Stimulated activated CD8-positive, alpha-beta memory T cell treated with anti-CD3 and anti-CD28 coated beads, Interleukin-7, amount 100 ng/mL, for 24 hours (primary cell): ENCODE measurements around the gene RAD51B.
"Not testable (repeated sequence)": the region's sequence is repeated elsewhere in the genome, so short reads cannot be mapped to it uniquely, and the experiment has no call there.

Experiments used
- DNase-seq: peaks from one replicate; pipeline ENCODE4 v3.0.0-alpha.2; 2020; ENCODE audit warnings: low read depth

RAD51B gene

GRCh38 chr14:68027276-68027675 is 207.7 kb downstream of the RAD51B start:
- no peak for DNase-seq

GRCh38 chr14:68028075-68028474 is 208.5 kb downstream of the RAD51B start:
- DNase-seq: no peak

- not testable (repeated sequence) for DNase-seq
These were observed 211.4 kb downstream of the RAD51B start for GRCh38 chr14:68031011-68031410.

- no peak for DNase-seq
These were observed 212.6 kb downstream of the RAD51B start for GRCh38 chr14:68032154-68032553.

- no peak for DNase-seq
These were observed 213.9 kb downstream of the RAD51B start for GRCh38 chr14:68033336-68033932.

- no peak for DNase-seq
These were observed 215.3 kb downstream of the RAD51B start for GRCh38 chr14:68034896-68035295.

GRCh38 chr14:68036202-68036601 is 216.6 kb downstream of the RAD51B start:
- DNase-seq: no peak

GRCh38 chr14:68039593-68039992 is 220.0 kb downstream of the RAD51B start:
- no peak for DNase-seq

GRCh38 chr14:68040633-68041369 is 221.2 kb downstream of the RAD51B start:
- DNase-seq: no peak

- no peak for DNase-seq
These were observed 222.3 kb downstream of the RAD51B start for GRCh38 chr14:68041876-68042354.

- DNase-seq: no peak
These were observed 223.1 kb downstream of the RAD51B start for GRCh38 chr14:68042586-68043210.

GRCh38 chr14:68043752-68044151 is 224.2 kb downstream of the RAD51B start:
- DNase-seq: no peak

GRCh38 chr14:68047906-68048305 is 228.3 kb downstream of the RAD51B start:
- no peak for DNase-seq

- DNase-seq: not testable (repeated sequence)
These were observed 229.2 kb downstream of the RAD51B start for GRCh38 chr14:68048815-68049214.

GRCh38 chr14:68050177-68050576 is 230.6 kb downstream of the RAD51B start:
- no peak for DNase-seq

- DNase-seq: no peak
These were observed 231.6 kb downstream of the RAD51B start for GRCh38 chr14:68051146-68051545.

- no peak for DNase-seq
These were observed 240.6 kb downstream of the RAD51B start for GRCh38 chr14:68060198-68060597.

- no peak for DNase-seq
These were observed 243.1 kb downstream of the RAD51B start for GRCh38 chr14:68062651-68063050.

GRCh38 chr14:68065322-68065721 is 245.7 kb downstream of the RAD51B start:
- DNase-seq: no peak

- no peak for DNase-seq
These were observed 255.3 kb downstream of the RAD51B start for GRCh38 chr14:68074765-68075381.

- DNase-seq: no peak
These were observed 255.9 kb downstream of the RAD51B start for GRCh38 chr14:68075382-68076029.

- no peak for DNase-seq
These were observed 256.9 kb downstream of the RAD51B start for GRCh38 chr14:68076451-68076850.
